GM12891 (cell line): Measurements from ENCODE around the gene WDTC1.

ENCODE experiments used
- PAX5 ChIP-seq: IDR thresholded peaks from 2 replicates; pipeline ENCODE4 v1.6.1; 2011; ENCODE audit warnings: low read length, moderate library complexity, mild to moderate bottlenecking; ENCODE audit not compliant: insufficient read depth, severe bottlenecking
- POLR2A ChIP-seq: IDR thresholded peaks from 2 replicates; pipeline ENCODE4 v1.6.1; 2011; ENCODE audit warnings: low read depth, low read length, control low read depth
- POLR2AphosphoS5 ChIP-seq: IDR thresholded peaks from 2 replicates; pipeline ENCODE4 v1.6.1; 2011; ENCODE audit warnings: low read depth, low read length, control low read depth
- POU2F2 ChIP-seq: IDR thresholded peaks from 2 replicates; pipeline ENCODE4 v1.6.1; 2011; ENCODE audit warnings: low read depth, mild to moderate bottlenecking, control low read depth, low read length, moderate library complexity
- SPI1 ChIP-seq: IDR thresholded peaks from 2 replicates; pipeline ENCODE4 v1.6.1; 2011; ENCODE audit warnings: low read depth, low read length, control low read depth
- TAF1 ChIP-seq: IDR thresholded peaks from 2 replicates; pipeline ENCODE4 v1.6.1; 2011; ENCODE audit warnings: low read depth, low read length, control low read depth

GRCh38 chr1:27351541-27352107, 117.2 kb downstream of the WDTC1 start:
- TF ChIP-seq POLR2A = no peak
- no peak for TF ChIP-seq POLR2AphosphoS5
- TF ChIP-seq TAF1 = no peak
- TF ChIP-seq PAX5 = no peak
- TF ChIP-seq SPI1 = no peak
- no peak for TF ChIP-seq POU2F2
